GM23338 (cell line): ENCODE measurements around the gene SIMC1. TPM values are rescaled to one million over a fixed set of nuclear protein-coding genes. Genes with fewer than 3 reads are reported as not detected.

Source experiments
- ATAC-seq: fragments of 200-7000 bp; cut with Tn5 transposase; 3 replicates; pipeline ENCODE4 v1.9.1; 2020
- DNase-seq: peaks from one replicate; pipeline ENCODE4 v3.0.0-alpha.2; 2015; ENCODE audit warnings: low spot score
- H2AFZ ChIP-seq: fragments of 200-600 bp; sonication (generic); 2 replicates; pipeline ENCODE4 v1.8.0; 2016; ENCODE audit warnings: antibody characterized with exemption, mild to moderate bottlenecking, moderate library complexity
- H3F3A ChIP-seq: fragments of 200-600 bp; sonication (generic); replicated peaks from 2 replicates; pipeline ENCODE4 v1.8.0; 2017; ENCODE audit warnings: antibody characterized with exemption, mixed run types, low read depth
- H3K27ac ChIP-seq: fragments of 200-600 bp; sonication (generic); 2 replicates; pipeline ENCODE4 v1.6.1; 2016; ENCODE audit warnings: low read depth
- H3K27me3 ChIP-seq: fragments of 200-600 bp; sonication (generic); 2 replicates; pipeline ENCODE4 v1.8.0; 2016; ENCODE audit warnings: mild to moderate bottlenecking, mixed run types, moderate library complexity; ENCODE audit not compliant: insufficient read depth
- H3K36me3 ChIP-seq: fragments of 200-600 bp; sonication (generic); 2 replicates; pipeline ENCODE4 v1.8.0; 2016; ENCODE audit warnings: mild to moderate bottlenecking; ENCODE audit not compliant: insufficient read depth
- H3K4me1 ChIP-seq: fragments of 200-600 bp; sonication (generic); 2 replicates; pipeline ENCODE4 v1.8.0; 2016; ENCODE audit warnings: mild to moderate bottlenecking, moderate library complexity; ENCODE audit not compliant: insufficient read depth
- H3K4me2 ChIP-seq: fragments of 200-600 bp; sonication (generic); 2 replicates; pipeline ENCODE4 v1.7.1; 2017; ENCODE audit warnings: mixed run types
- H3K4me3 ChIP-seq: fragments of 200-600 bp; sonication (generic); 2 replicates; pipeline ENCODE4 v1.6.1; 2016; ENCODE audit warnings: mixed run types
- H3K79me2 ChIP-seq: fragments of 200-600 bp; sonication (generic); replicated peaks from 2 replicates; pipeline ENCODE4 v1.8.0; 2017; ENCODE audit warnings: mild to moderate bottlenecking; ENCODE audit not compliant: insufficient read depth
- H3K9me2 ChIP-seq: fragments of 200-600 bp; sonication (generic); 2 replicates; pipeline ENCODE4 v1.8.0; 2017; ENCODE audit not compliant: insufficient read depth
- H4K20me1 ChIP-seq: fragments of 200-600 bp; sonication (generic); replicated peaks from 2 replicates; pipeline ENCODE4 v1.8.0; 2017; ENCODE audit warnings: mild to moderate bottlenecking; ENCODE audit not compliant: insufficient read depth
- H3K27ac Mint-ChIP-seq: 2 replicates; pipeline ENCODE4 v1.8.0; 2020; ENCODE audit warnings: inconsistent platforms, mild to moderate bottlenecking, moderate library complexity, mixed read lengths
- H3K27me3 Mint-ChIP-seq: 3 replicates; pipeline ENCODE4 v1.8.0; 2022; ENCODE audit warnings: low read depth, mild to moderate bottlenecking, moderate library complexity, mixed read lengths, inconsistent platforms; ENCODE audit not compliant: insufficient read depth, poor library complexity
- H3K36me3 Mint-ChIP-seq: 3 replicates; pipeline ENCODE4 v1.8.0; 2021; ENCODE audit warnings: low read depth, mild to moderate bottlenecking, inconsistent platforms, moderate library complexity, mixed read lengths
- H3K4me1 Mint-ChIP-seq: 3 replicates; pipeline ENCODE4 v1.8.0; 2020; ENCODE audit warnings: mild to moderate bottlenecking, inconsistent platforms, mixed read lengths
- H3K4me3 Mint-ChIP-seq: 3 replicates; pipeline ENCODE4 v1.8.0; 2021; ENCODE audit warnings: moderate library complexity, mild to moderate bottlenecking, inconsistent platforms, mixed read lengths
- H3K9me3 Mint-ChIP-seq: 3 replicates; pipeline ENCODE4 v1.8.0; 2020; ENCODE audit warnings: moderate library complexity, mild to moderate bottlenecking, inconsistent platforms, mixed read lengths
- CREB1 ChIP-seq: fragments of 250-450 bp; sonication (Bioruptor Pico); IDR thresholded peaks from 2 replicates; pipeline ENCODE4 v1.5.0; 2020; ENCODE audit warnings: low read depth, mild to moderate bottlenecking, moderate library complexity
- EZH2phosphoT487 ChIP-seq: fragments of 200-600 bp; sonication (generic); IDR thresholded peaks from one replicate; pipeline ENCODE4 v1.8.1; 2018; ENCODE audit warnings: antibody characterized with exemption; ENCODE audit not compliant: unreplicated experiment
- JUNB ChIP-seq: IDR thresholded peaks from one replicate; pipeline ENCODE4 v1.6.1; 2016; ENCODE audit warnings: antibody characterized with exemption; ENCODE audit not compliant: unreplicated experiment
- NANOG ChIP-seq: IDR thresholded peaks from 2 replicates; pipeline ENCODE4 v1.6.1; 2016; ENCODE audit warnings: antibody characterized with exemption, borderline replicate concordance
- POLR2AphosphoS5 ChIP-seq: IDR thresholded peaks from 2 replicates; pipeline ENCODE4 v1.6.1; 2016; ENCODE audit warnings: antibody characterized with exemption, low read depth
- STAT1 ChIP-seq: IDR thresholded peaks from one replicate; pipeline ENCODE4 v1.6.1; 2016; ENCODE audit warnings: antibody characterized with exemption; ENCODE audit not compliant: unreplicated experiment
- ZNF331 ChIP-seq: fragments of 250-450 bp; sonication (Bioruptor Pico); IDR thresholded peaks from 2 replicates; pipeline ENCODE4 v1.5.0; 2020; ENCODE audit warnings: low read depth, mild to moderate bottlenecking, moderate library complexity
- polyA plus RNA-seq: library from polyadenylated mRNA; unstranded; fragments of >200 nt; fragmentation: Nextera tagmentation; extraction: Ambion mirVana; gene quantifications from 2 replicates; pipeline ENCODE4 v1.2.1, GENCODE V29; 2016
- total RNA-seq: library from RNA; depleted of rRNA; stranded (reverse); fragments of >200 nt; shearing (Covaris generic); gene quantifications from 2 replicates; pipeline ENCODE4 v1.2.3, GENCODE V29; 2014
- TF ChIP-seq, protein P1 (sequence below): IDR thresholded peaks from 2 replicates; pipeline ENCODE4 v1.6.1; 2016; ENCODE audit warnings: antibody characterized with exemption
- TF ChIP-seq, protein P2 (sequence below), 2 experiments: fragments of 200-600 bp in 1 of 2; sonication (generic) in 1 of 2; conservative IDR thresholded peaks; 2 replicates each; pipeline versions ENCODE4 v1.5.1 to v1.6.1; 2016 to 2017; ENCODE audit warnings: antibody characterized with exemption in 2 of 2, low read depth in 2 of 2, mild to moderate bottlenecking in 2 of 2, moderate library complexity in 1 of 2
- TF ChIP-seq, protein P3 (sequence below): fragments of 250-450 bp; sonication (Bioruptor Pico); IDR thresholded peaks from 2 replicates; pipeline ENCODE4 v1.5.0; 2020; ENCODE audit warnings: mild to moderate bottlenecking, moderate library complexity
- TF ChIP-seq, protein P4 (sequence below): IDR thresholded peaks from one replicate; pipeline ENCODE4 v1.6.1; 2018; ENCODE audit warnings: antibody characterized with exemption; ENCODE audit not compliant: unreplicated experiment

The SIMC1 gene
- total and polyA plus RNA-seq, 2 experiments from 2014 or later = 9.4 to 14.6 TPM

DNA sequence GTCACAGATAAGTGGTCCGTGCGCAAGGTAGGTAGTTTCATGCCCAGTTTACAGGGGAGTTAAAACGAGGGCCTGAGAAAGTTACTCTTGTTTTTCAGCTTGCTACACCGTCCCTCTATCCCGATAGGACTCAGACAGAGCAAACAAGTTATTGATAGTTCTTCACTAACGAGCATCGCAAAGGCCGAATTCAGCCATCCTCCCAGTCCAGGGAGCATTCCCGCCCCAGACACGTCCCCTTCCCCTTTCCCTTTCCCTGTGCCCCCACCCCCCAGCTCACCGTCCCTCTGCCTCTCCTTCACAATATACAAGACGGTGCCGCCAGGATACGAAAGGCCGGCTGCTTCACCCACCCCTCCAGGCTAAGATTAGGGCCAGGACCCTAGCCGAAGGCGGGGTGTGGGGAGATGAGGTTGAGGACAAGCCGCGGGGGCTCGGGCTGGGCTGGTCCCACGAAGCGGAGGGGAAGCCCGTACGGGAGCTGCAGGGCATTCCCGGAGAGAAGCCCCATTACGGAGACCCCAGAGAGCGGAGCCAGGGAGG lies 122.7 kb downstream of the SIMC1 start:
- TF ChIP-seq, protein P1, sequence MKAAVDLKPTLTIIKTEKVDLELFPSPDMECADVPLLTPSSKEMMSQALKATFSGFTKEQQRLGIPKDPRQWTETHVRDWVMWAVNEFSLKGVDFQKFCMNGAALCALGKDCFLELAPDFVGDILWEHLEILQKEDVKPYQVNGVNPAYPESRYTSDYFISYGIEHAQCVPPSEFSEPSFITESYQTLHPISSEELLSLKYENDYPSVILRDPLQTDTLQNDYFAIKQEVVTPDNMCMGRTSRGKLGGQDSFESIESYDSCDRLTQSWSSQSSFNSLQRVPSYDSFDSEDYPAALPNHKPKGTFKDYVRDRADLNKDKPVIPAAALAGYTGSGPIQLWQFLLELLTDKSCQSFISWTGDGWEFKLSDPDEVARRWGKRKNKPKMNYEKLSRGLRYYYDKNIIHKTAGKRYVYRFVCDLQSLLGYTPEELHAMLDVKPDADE = no peak
- TF ChIP-seq ZNF331 = no peak
- no peak for TF ChIP-seq NANOG
- TF ChIP-seq EZH2phosphoT487 = no peak
- TF ChIP-seq, protein P2, sequence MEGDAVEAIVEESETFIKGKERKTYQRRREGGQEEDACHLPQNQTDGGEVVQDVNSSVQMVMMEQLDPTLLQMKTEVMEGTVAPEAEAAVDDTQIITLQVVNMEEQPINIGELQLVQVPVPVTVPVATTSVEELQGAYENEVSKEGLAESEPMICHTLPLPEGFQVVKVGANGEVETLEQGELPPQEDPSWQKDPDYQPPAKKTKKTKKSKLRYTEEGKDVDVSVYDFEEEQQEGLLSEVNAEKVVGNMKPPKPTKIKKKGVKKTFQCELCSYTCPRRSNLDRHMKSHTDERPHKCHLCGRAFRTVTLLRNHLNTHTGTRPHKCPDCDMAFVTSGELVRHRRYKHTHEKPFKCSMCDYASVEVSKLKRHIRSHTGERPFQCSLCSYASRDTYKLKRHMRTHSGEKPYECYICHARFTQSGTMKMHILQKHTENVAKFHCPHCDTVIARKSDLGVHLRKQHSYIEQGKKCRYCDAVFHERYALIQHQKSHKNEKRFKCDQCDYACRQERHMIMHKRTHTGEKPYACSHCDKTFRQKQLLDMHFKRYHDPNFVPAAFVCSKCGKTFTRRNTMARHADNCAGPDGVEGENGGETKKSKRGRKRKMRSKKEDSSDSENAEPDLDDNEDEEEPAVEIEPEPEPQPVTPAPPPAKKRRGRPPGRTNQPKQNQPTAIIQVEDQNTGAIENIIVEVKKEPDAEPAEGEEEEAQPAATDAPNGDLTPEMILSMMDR (conservative IDR thresholded peaks at IDR 0.05; ENCODE audit: low read depth in 2 of 2) = no peak
- TF ChIP-seq, protein P3, sequence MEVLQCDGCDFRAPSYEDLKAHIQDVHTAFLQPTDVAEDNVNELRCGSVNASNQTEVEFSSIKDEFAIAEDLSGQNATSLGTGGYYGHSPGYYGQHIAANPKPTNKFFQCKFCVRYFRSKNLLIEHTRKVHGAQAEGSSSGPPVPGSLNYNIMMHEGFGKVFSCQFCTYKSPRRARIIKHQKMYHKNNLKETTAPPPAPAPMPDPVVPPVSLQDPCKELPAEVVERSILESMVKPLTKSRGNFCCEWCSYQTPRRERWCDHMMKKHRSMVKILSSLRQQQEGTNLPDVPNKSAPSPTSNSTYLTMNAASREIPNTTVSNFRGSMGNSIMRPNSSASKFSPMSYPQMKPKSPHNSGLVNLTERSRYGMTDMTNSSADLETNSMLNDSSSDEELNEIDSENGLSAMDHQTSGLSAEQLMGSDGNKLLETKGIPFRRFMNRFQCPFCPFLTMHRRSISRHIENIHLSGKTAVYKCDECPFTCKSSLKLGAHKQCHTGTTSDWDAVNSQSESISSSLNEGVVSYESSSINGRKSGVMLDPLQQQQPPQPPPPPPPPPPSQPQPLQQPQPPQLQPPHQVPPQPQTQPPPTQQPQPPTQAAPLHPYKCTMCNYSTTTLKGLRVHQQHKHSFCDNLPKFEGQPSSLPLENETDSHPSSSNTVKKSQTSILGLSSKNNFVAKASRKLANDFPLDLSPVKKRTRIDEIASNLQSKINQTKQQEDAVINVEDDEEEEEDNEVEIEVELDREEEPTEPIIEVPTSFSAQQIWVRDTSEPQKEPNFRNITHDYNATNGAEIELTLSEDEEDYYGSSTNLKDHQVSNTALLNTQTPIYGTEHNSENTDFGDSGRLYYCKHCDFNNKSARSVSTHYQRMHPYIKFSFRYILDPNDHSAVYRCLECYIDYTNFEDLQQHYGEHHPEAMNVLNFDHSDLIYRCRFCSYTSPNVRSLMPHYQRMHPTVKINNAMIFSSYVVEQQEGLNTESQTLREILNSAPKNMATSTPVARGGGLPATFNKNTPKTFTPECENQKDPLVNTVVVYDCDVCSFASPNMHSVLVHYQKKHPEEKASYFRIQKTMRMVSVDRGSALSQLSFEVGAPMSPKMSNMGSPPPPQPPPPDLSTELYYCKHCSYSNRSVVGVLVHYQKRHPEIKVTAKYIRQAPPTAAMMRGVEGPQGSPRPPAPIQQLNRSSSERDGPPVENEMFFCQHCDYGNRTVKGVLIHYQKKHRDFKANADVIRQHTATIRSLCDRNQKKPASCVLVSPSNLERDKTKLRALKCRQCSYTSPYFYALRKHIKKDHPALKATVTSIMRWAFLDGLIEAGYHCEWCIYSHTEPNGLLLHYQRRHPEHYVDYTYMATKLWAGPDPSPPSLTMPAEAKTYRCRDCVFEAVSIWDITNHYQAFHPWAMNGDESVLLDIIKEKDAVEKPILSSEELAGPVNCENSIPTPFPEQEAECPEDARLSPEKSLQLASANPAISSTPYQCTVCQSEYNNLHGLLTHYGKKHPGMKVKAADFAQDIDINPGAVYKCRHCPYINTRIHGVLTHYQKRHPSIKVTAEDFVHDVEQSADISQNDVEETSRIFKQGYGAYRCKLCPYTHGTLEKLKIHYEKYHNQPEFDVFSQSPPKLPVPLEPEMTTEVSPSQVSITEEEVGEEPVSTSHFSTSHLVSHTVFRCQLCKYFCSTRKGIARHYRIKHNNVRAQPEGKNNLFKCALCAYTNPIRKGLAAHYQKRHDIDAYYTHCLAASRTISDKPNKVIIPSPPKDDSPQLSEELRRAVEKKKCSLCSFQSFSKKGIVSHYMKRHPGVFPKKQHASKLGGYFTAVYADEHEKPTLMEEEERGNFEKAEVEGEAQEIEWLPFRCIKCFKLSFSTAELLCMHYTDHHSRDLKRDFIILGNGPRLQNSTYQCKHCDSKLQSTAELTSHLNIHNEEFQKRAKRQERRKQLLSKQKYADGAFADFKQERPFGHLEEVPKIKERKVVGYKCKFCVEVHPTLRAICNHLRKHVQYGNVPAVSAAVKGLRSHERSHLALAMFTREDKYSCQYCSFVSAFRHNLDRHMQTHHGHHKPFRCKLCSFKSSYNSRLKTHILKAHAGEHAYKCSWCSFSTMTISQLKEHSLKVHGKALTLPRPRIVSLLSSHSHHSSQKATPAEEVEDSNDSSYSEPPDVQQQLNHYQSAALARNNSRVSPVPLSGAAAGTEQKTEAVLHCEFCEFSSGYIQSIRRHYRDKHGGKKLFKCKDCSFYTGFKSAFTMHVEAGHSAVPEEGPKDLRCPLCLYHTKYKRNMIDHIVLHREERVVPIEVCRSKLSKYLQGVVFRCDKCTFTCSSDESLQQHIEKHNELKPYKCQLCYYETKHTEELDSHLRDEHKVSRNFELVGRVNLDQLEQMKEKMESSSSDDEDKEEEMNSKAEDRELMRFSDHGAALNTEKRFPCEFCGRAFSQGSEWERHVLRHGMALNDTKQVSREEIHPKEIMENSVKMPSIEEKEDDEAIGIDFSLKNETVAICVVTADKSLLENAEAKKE = no peak
- TF ChIP-seq STAT1 = no peak
- no peak for TF ChIP-seq CREB1 (CRISPR knock-in tag)
- TF ChIP-seq, protein P4, sequence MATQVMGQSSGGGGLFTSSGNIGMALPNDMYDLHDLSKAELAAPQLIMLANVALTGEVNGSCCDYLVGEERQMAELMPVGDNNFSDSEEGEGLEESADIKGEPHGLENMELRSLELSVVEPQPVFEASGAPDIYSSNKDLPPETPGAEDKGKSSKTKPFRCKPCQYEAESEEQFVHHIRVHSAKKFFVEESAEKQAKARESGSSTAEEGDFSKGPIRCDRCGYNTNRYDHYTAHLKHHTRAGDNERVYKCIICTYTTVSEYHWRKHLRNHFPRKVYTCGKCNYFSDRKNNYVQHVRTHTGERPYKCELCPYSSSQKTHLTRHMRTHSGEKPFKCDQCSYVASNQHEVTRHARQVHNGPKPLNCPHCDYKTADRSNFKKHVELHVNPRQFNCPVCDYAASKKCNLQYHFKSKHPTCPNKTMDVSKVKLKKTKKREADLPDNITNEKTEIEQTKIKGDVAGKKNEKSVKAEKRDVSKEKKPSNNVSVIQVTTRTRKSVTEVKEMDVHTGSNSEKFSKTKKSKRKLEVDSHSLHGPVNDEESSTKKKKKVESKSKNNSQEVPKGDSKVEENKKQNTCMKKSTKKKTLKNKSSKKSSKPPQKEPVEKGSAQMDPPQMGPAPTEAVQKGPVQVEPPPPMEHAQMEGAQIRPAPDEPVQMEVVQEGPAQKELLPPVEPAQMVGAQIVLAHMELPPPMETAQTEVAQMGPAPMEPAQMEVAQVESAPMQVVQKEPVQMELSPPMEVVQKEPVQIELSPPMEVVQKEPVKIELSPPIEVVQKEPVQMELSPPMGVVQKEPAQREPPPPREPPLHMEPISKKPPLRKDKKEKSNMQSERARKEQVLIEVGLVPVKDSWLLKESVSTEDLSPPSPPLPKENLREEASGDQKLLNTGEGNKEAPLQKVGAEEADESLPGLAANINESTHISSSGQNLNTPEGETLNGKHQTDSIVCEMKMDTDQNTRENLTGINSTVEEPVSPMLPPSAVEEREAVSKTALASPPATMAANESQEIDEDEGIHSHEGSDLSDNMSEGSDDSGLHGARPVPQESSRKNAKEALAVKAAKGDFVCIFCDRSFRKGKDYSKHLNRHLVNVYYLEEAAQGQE = no peak
- TF ChIP-seq JUNB = no peak
- no peak for TF ChIP-seq POLR2AphosphoS5
- Mint-ChIP-seq H3K9me3 (no peaks in the 10 kb centered on the region), H3K27me3 (peaks cover 32% of the 10 kb centered on the region), H3K4me1 (peaks cover 6% of the 10 kb centered on the region), H3K4me3 (peak overlapping the region; percentile 99), H3K27ac (peak overlapping the region; percentile 86; the same call in 1 of the 2 replicates), H3K36me3 (peaks cover 29% of the 10 kb centered on the region)
- H3K9me2 ChIP-seq = no peaks in the 10 kb centered on the region
- peak; percentile 59 for DNase-seq
- H4K20me1 ChIP-seq = peaks cover 21% of the 10 kb centered on the region
- peak overlapping the region; percentile 99 for H2AFZ ChIP-seq
- no peaks in the 10 kb centered on the region; the same call in 1 of the 2 replicates for H3K4me1 ChIP-seq
- peaks cover 38% of the 10 kb centered on the region for H3K27me3 ChIP-seq
- peaks cover 10% of the 10 kb centered on the region; the same call in 1 of the 2 replicates for H3K36me3 ChIP-seq
- no peaks in the 10 kb centered on the region for H3F3A ChIP-seq
- peak overlapping the region; percentile 94 for H3K4me2 ChIP-seq
- H3K79me2 ChIP-seq = peaks cover 52% of the 10 kb centered on the region
- peak overlapping the region; percentile 91 for H3K27ac ChIP-seq
- peak; percentile 26 for ATAC-seq
- H3K4me3 ChIP-seq = peak overlapping the region; percentile 99
